ENCODE measurements around the gene SMDT1. TPM values are rescaled to one million over a fixed set of nuclear protein-coding genes. Genes with fewer than 3 reads are reported as not detected.
A peak's percentile ranks its signal among the peaks of the same experiment; 100 is the strongest.

The SMDT1 gene
- polyA plus RNA-seq, 2 of the 4 experiments (the other 2 are of a cell fraction) = 25.3 to 27.1 TPM

- TF ChIP-seq JUNB (IDR thresholded peaks at IDR 0.05) (no peak), ZC3H11A (IDR thresholded peaks at IDR 0.05) (no peak), ZNF302 (CRISPR knock-in tag; IDR thresholded peaks at IDR 0.05) (no peak), GATA3 (IDR thresholded peaks at IDR 0.05; ENCODE audit: borderline replicate concordance) (0 out of 2 replicates have a peak, but pooled peaks have one; percentile 17), CTCF (IDR thresholded peaks at IDR 0.05) (no peak), MAX (IDR thresholded peaks at IDR 0.05) (peak; percentile 91), EHF (CRISPR knock-in tag; IDR thresholded peaks at IDR 0.05) (peak; percentile 81; the same call in 1 of the 2 replicates), HOXB13 (CRISPR knock-in tag; IDR thresholded peaks at IDR 0.05; ENCODE audit: low read depth) (peak; percentile 95), JUN (IDR thresholded peaks at IDR 0.05) (peak in 1 of 2 experiments; percentile 72; a peak in 3 of 5 replicates), USF2 (IDR thresholded peaks at IDR 0.05) (0 out of 2 replicates have a peak, but pooled peaks have one; percentile 43), ZFP36 (IDR thresholded peaks at IDR 0.05; ENCODE audit: borderline replicate concordance, partially characterized antibody) (no peak), CBX8 (IDR thresholded peaks at IDR 0.05) (no peak), RCOR1 (IDR thresholded peaks at IDR 0.05; ENCODE audit: low read depth, low read length) (no peak), SREBF2 (IDR thresholded peaks at IDR 0.05) (no peak)
Observed at GRCh38 chr22:42079319-42080251, at the start of gene SMDT1 (continued).

- no peak for FAIRE-seq
- H3K4me1 ChIP-seq = no peaks in the 10 kb centered on the region
- ChIA-PET CTCF (interaction anchor here (0.8 to 1.5 kb wide), 3 partner anchors 8 to 411 kb away, joined by 3 to 5 read pairs (median 3); partner anchors contain the start of gene NDUFA6), POLR2A (no interaction called here)
- WGBS (ENCODE audit: missing lambda C conversion rate) = 29% methylated on average over 4 of the region's 5 CpGs
- H3K4me3 ChIP-seq = no peak overlapping the region
- no peak overlapping the region for H3K27ac ChIP-seq
- H3K4me2 ChIP-seq = no peak overlapping the region
- DNase-seq (ENCODE audit: low read depth in 1 of 2, low spot score in 1 of 2) = no peak
- H3K9me3 ChIP-seq = no peaks in the 10 kb centered on the region
- no peak for TF ChIP-seq REST (IDR thresholded peaks at IDR 0.05)
- no peak for ATAC-seq
Observed at GRCh38 chr22:42033263-42034181, 46.0 kb upstream of the SMDT1 start.
